H9 (cell line): ENCODE data around the gene MOV10L1. TPM values are rescaled to one million over a fixed set of nuclear protein-coding genes. Genes with fewer than 3 reads are reported as not detected.

Experiments
- DNase-seq: peaks from one replicate; pipeline ENCODE4 v3.0.0-alpha.2; 2017
- H2AFZ ChIP-seq: one replicate; pipeline ENCODE4 v1.6.1; 2013; ENCODE audit warnings: mild to moderate bottlenecking, low read length, control low read depth, moderate library complexity
- H2AK5ac ChIP-seq: 2 replicates; pipeline ENCODE4 v1.6.1; 2013; ENCODE audit warnings: low read length, control low read depth, mixed read lengths; ENCODE audit not compliant: insufficient read length
- H2BK120ac ChIP-seq: one replicate; pipeline ENCODE4 v1.6.1; 2013; ENCODE audit warnings: low read depth, mild to moderate bottlenecking, low read length, control low read depth, inconsistent platforms; ENCODE audit not compliant: poor library complexity, severe bottlenecking
- H2BK12ac ChIP-seq: 2 replicates; pipeline ENCODE4 v1.6.1; 2013; ENCODE audit warnings: low read length, control low read depth, mixed read lengths, low read depth; ENCODE audit not compliant: insufficient read length
- H2BK15ac ChIP-seq: 2 replicates; pipeline ENCODE4 v1.6.1; 2013; ENCODE audit warnings: low read depth, low read length, control low read depth
- H2BK20ac ChIP-seq: one replicate; pipeline ENCODE4 v1.6.1; 2013; ENCODE audit warnings: low read depth, mild to moderate bottlenecking, low read length, control low read depth, inconsistent platforms; ENCODE audit not compliant: poor library complexity, severe bottlenecking
- H2BK5ac ChIP-seq: 2 replicates; pipeline ENCODE4 v1.6.1; 2013; ENCODE audit warnings: low read length, control low read depth, mixed read lengths; ENCODE audit not compliant: insufficient read length
- H3K14ac ChIP-seq: 2 replicates; pipeline ENCODE4 v1.6.1; 2013; ENCODE audit warnings: low read length, control low read depth; ENCODE audit not compliant: insufficient read depth
- H3K18ac ChIP-seq: 2 replicates; pipeline ENCODE4 v1.6.1; 2013; ENCODE audit warnings: low read depth, mild to moderate bottlenecking, mixed read lengths, low read length, control low read depth; ENCODE audit not compliant: insufficient read length
- H3K23ac ChIP-seq: 2 replicates; pipeline ENCODE4 v1.6.1; 2013; ENCODE audit warnings: low read length, control low read depth, mixed read lengths, low read depth; ENCODE audit not compliant: insufficient read length
- H3K23me2 ChIP-seq: 2 replicates; pipeline ENCODE4 v1.6.1; 2013; ENCODE audit warnings: low read depth, mild to moderate bottlenecking, mixed read lengths, low read length, control low read depth; ENCODE audit not compliant: insufficient read length, poor library complexity, severe bottlenecking
- H3K27ac ChIP-seq: 2 replicates; pipeline ENCODE4 v1.5.1; 2013; ENCODE audit warnings: low read length, control low read depth, mixed read lengths, low read depth; ENCODE audit not compliant: insufficient read length
- H3K27me3 ChIP-seq: 2 replicates; pipeline ENCODE4 v1.6.1; 2013; ENCODE audit warnings: low read length, control low read depth, inconsistent platforms; ENCODE audit not compliant: insufficient read depth
- H3K4ac ChIP-seq: 2 replicates; pipeline ENCODE4 v1.6.1; 2013; ENCODE audit warnings: low read depth, mild to moderate bottlenecking, control low read depth, inconsistent platforms, low read length, moderate library complexity
- H3K4me1 ChIP-seq: 2 replicates; pipeline ENCODE4 v1.6.1; 2013; ENCODE audit warnings: low read length, control low read depth, inconsistent platforms; ENCODE audit not compliant: insufficient read depth
- H3K4me2 ChIP-seq: 2 replicates; pipeline ENCODE4 v1.6.1; 2013; ENCODE audit warnings: low read length, control low read depth, mixed read lengths; ENCODE audit not compliant: insufficient read length, insufficient read depth
- H3K56ac ChIP-seq: 2 replicates; pipeline ENCODE4 v1.6.1; 2013; ENCODE audit warnings: low read depth, mild to moderate bottlenecking, mixed read lengths, low read length, control low read depth; ENCODE audit not compliant: insufficient read length
- H3K79me1 ChIP-seq: 2 replicates; pipeline ENCODE4 v1.6.1; 2013; ENCODE audit warnings: low read depth, mild to moderate bottlenecking, moderate library complexity, low read length, control low read depth, inconsistent platforms; ENCODE audit not compliant: insufficient read depth, poor library complexity, severe bottlenecking
- H3K79me2 ChIP-seq: 2 replicates; pipeline ENCODE4 v1.6.1; 2013; ENCODE audit warnings: low read length, control low read depth, inconsistent platforms; ENCODE audit not compliant: insufficient read depth
- H3K9ac ChIP-seq: 2 replicates; pipeline ENCODE4 v1.6.1; 2013; ENCODE audit warnings: low read length, control low read depth, mixed read lengths; ENCODE audit not compliant: insufficient read length; ENCODE audit errors: extremely low read depth
- H3K9me3 ChIP-seq: one replicate; pipeline ENCODE4 v1.6.1; 2013; ENCODE audit warnings: low read depth, low read length, inconsistent platforms; ENCODE audit not compliant: control insufficient read depth
- H3T11ph ChIP-seq: one replicate; pipeline ENCODE4 v1.6.1; 2013; ENCODE audit warnings: mild to moderate bottlenecking, low read length, control low read depth, inconsistent platforms
- H4K20me1 ChIP-seq: one replicate; pipeline ENCODE4 v1.6.1; 2013; ENCODE audit not compliant: control insufficient read depth, insufficient read length, insufficient read depth
- H4K5ac ChIP-seq: 2 replicates; pipeline ENCODE4 v1.6.1; 2013; ENCODE audit warnings: low read depth, mild to moderate bottlenecking, mixed read lengths, low read length, control low read depth; ENCODE audit not compliant: insufficient read length
- H4K8ac ChIP-seq: replicated peaks from 2 replicates; pipeline ENCODE4 v1.6.1; 2013; ENCODE audit warnings: low read length, control low read depth, mixed read lengths, low read depth; ENCODE audit not compliant: insufficient read length
- H4K91ac ChIP-seq: 2 replicates; pipeline ENCODE4 v1.6.1; 2013; ENCODE audit warnings: low read depth, mild to moderate bottlenecking, moderate library complexity, mixed read lengths, low read length, control low read depth; ENCODE audit not compliant: insufficient read length
- H3K27ac Mint-ChIP-seq, 3 experiments: 2 replicates in 2 of 3; 3 replicates in 1 of 3; pipeline ENCODE4 v1.8.0; 2020 to 2021; ENCODE audit warnings: mixed read lengths in 3 of 3, mild to moderate bottlenecking in 1 of 3, moderate library complexity in 1 of 3
- H3K27me3 Mint-ChIP-seq: 2 replicates; pipeline ENCODE4 v1.8.0; 2021; ENCODE audit warnings: low read depth, mild to moderate bottlenecking, moderate library complexity, mixed read lengths
- H3K36me3 Mint-ChIP-seq, 3 experiments: 2 replicates in 2 of 3; 3 replicates in 1 of 3; pipeline ENCODE4 v1.8.0; 2020 to 2021; ENCODE audit warnings: low read depth in 3 of 3, mixed read lengths in 3 of 3; ENCODE audit not compliant: insufficient read depth in 1 of 3
- H3K4me1 Mint-ChIP-seq, 2 experiments: 2 replicates each; pipeline ENCODE4 v1.8.0; 2020; ENCODE audit warnings: mixed read lengths in 2 of 2
- H3K4me3 Mint-ChIP-seq, 2 experiments: 2 replicates in 1 of 2; 3 replicates in 1 of 2; pipeline ENCODE4 v1.8.0; 2020 to 2021; ENCODE audit warnings: mild to moderate bottlenecking in 2 of 2, mixed read lengths in 2 of 2, moderate library complexity in 1 of 2
- H3K9me3 Mint-ChIP-seq, 2 experiments: 2 replicates in 1 of 2; 3 replicates in 1 of 2; pipeline ENCODE4 v1.8.0; 2020; ENCODE audit warnings: mild to moderate bottlenecking in 2 of 2, mixed read lengths in 2 of 2, moderate library complexity in 1 of 2
- WGBS: extraction: QIAGEN DNeasy Blood & Tissue Kit; methylation state at CpG from one replicate; pipeline ENCODE4 v1.1.7; 2013; ENCODE audit warnings: missing lambda C conversion rate, low lambda C conversion rate, mixed read lengths; ENCODE audit not compliant: insufficient read length; ENCODE audit errors: extremely low coverage; 5-methylcytosine and 5-hydroxymethylcytosine counted together
- total RNA-seq: library from RNA; stranded (reverse); gene quantifications from 2 replicates; pipeline ENCODE4 v1.2.1, GENCODE V29; 2021
- TF ChIP-seq, protein P1 (sequence below): fragments of 200-600 bp; sonication (generic); conservative IDR thresholded peaks from 3 replicates; pipeline ENCODE4 v1.8.0; 2021; ENCODE audit warnings: antibody characterized with exemption, mild to moderate bottlenecking

Gene MOV10L1
- total RNA-seq, 1 experiment from 2014 or later: not detected

- Histone ChIP-seq H3K56ac (no peak overlapping the region), H3K18ac (no peak overlapping the region), H2BK120ac (no peak overlapping the region), H2BK12ac (no peak overlapping the region), H3T11ph (no peak overlapping the region), H2BK5ac (no peak overlapping the region), H4K20me1 (no peaks in the 10 kb centered on the region), H3K27me3 (no peaks in the 10 kb centered on the region), H3K79me1 (no peaks in the 10 kb centered on the region), H3K79me2 (no peaks in the 10 kb centered on the region), H4K91ac (no peak overlapping the region), H3K23ac (no peak overlapping the region), H3K27ac (no peak overlapping the region), H2BK20ac (no peak overlapping the region), H2BK15ac (no peak overlapping the region), H3K9ac (no peak overlapping the region), H2AK5ac (no peak overlapping the region), H3K9me3 (no peaks in the 10 kb centered on the region), H3K14ac (no peak overlapping the region), H4K5ac (no peak overlapping the region), H2AFZ (no peak overlapping the region), H3K4me1 (no peaks in the 10 kb centered on the region), H4K8ac (no peak overlapping the region), H3K23me2 (no peaks in the 10 kb centered on the region), H3K4ac (no peak overlapping the region), H3K4me2 (no peak overlapping the region)
- Mint-ChIP-seq H3K4me1 (peaks cover 2 to 3% of the 10 kb centered on the region in 2 experiments), H3K27me3 (peaks cover 13% of the 10 kb centered on the region), H3K27ac (no peak overlapping the region), H3K4me3 (no peak overlapping the region), H3K9me3 (peaks cover 0 to 3% of the 10 kb centered on the region in 2 experiments; a peak in 1 of 5 replicates), H3K36me3 (no peaks in the 10 kb centered on the region)
- no peak for DNase-seq
- no CpG with 5 or more reads among the region's 4 CpGs for WGBS
- TF ChIP-seq, protein P1, sequence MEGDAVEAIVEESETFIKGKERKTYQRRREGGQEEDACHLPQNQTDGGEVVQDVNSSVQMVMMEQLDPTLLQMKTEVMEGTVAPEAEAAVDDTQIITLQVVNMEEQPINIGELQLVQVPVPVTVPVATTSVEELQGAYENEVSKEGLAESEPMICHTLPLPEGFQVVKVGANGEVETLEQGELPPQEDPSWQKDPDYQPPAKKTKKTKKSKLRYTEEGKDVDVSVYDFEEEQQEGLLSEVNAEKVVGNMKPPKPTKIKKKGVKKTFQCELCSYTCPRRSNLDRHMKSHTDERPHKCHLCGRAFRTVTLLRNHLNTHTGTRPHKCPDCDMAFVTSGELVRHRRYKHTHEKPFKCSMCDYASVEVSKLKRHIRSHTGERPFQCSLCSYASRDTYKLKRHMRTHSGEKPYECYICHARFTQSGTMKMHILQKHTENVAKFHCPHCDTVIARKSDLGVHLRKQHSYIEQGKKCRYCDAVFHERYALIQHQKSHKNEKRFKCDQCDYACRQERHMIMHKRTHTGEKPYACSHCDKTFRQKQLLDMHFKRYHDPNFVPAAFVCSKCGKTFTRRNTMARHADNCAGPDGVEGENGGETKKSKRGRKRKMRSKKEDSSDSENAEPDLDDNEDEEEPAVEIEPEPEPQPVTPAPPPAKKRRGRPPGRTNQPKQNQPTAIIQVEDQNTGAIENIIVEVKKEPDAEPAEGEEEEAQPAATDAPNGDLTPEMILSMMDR: no peak
Observed at GRCh38 chr22:50138041-50138440, 48.2 kb downstream of the MOV10L1 start.
